ENCODE results near the gene SSR1.

DNA sequence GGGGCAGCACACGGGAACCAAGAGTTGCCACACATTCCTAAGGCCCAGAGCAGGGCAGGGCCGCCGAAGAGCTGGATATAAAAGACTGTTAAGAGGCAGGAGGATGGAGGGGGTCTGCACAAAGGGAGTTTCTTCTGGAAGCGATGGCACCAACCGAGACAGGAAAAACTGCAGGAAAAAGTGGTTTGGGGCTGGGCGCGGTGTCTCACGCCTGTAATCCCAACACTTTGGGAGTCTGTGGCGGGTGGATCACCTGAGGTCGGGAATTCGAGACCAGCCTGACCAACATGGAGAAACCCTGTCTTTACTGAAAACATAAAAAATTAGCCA is 41.8 kb downstream of the SSR1 start:
- TF ChIP-seq YY1 (IDR thresholded peaks at IDR 0.05; ENCODE audit: insufficient read depth, insufficient read length), result no peak
- TF ChIP-seq SUZ12 (IDR thresholded peaks at IDR 0.05; ENCODE audit: extremely low read depth, insufficient read depth, insufficient read length), result no peak
- no peak for TF ChIP-seq ZNF274 (IDR thresholded peaks at IDR 0.05; ENCODE audit: low read depth, low read length)
